K562 (cell line): Measurements from ENCODE around the gene RAB31. TPM values are rescaled to one million over a fixed set of nuclear protein-coding genes. Genes with fewer than 3 reads are reported as not detected.

Experiments
- CBX1 ChIP-seq: sonication (generic); IDR thresholded peaks from 2 replicates; pipeline ENCODE4 v1.6.1; 2016; ENCODE audit warnings: antibody characterized with exemption, low read depth, mild to moderate bottlenecking
- LEF1 ChIP-seq: fragments of 450-650 bp; IDR thresholded peaks from 2 replicates; pipeline ENCODE4 v1.6.1; 2016; ENCODE audit warnings: mild to moderate bottlenecking
- MAFG ChIP-seq: fragments of 450-650 bp; conservative IDR thresholded peaks from 2 replicates; pipeline ENCODE4 v1.6.1; 2016; ENCODE audit warnings: missing genetic modification characterization, missing compliant biosample characterization
- REST ChIP-seq, 2 experiments: fragments of 450-650 bp; formaldehyde crosslinking in 1 of 2; IDR thresholded peaks; 2 replicates each; pipeline versions ENCODE4 v1.4.0 to v1.6.1; 2014 to 2020; ENCODE audit warnings: mild to moderate bottlenecking in 2 of 2, borderline replicate concordance in 1 of 2, low read depth in 1 of 2
- TEAD2 ChIP-seq: fragments of 450-650 bp; IDR thresholded peaks from 2 replicates; pipeline ENCODE4 v1.6.1; 2016; ENCODE audit warnings: missing genetic modification characterization, control low read depth, missing compliant biosample characterization
- ZNF280B ChIP-seq: fragments of 250-450 bp; sonication (Bioruptor Pico); IDR thresholded peaks from 2 replicates; pipeline ENCODE4 v1.5.1; 2021; ENCODE audit warnings: mild to moderate bottlenecking
- polyA plus RNA-seq, 8 experiments: library from polyadenylated mRNA; depleted of rRNA in 4 of 8; stranded (reverse) in 5 of 8; unstranded in 3 of 8; fragments of >200 nt; fragmentation: Nextera tagmentation in 2 of 8; fragmentation: Illumina TruSeq in 1 of 8; extraction: Ambion mirVana in 2 of 8; extraction: Trizol in 1 of 8; gene quantifications; 2 replicates each; pipeline versions ENCODE4 v1.2.1 to v1.2.3, GENCODE V29; 2011 to 2014; ENCODE audit warnings: inconsistent platforms in 1 of 8, missing spikeins in 1 of 8
- total RNA-seq, 7 experiments: library from RNA; depleted of rRNA in 6 of 7; stranded (reverse); fragments of >200 nt in 6 of 7; fragmentation: Illumina TruSeq in 2 of 7; extraction: Trizol in 2 of 7; gene quantifications; 2 replicates each; pipeline versions ENCODE4 v1.2.1 to v1.2.3, GENCODE V29; 2011 to 2021; ENCODE audit warnings: low replicate concordance in 1 of 7
- TF ChIP-seq, protein P1 (sequence below): fragments of 450-650 bp; IDR thresholded peaks from 2 replicates; pipeline ENCODE4 v1.6.1; 2018; ENCODE audit warnings: mild to moderate bottlenecking, low read depth; ENCODE audit not compliant: partially characterized antibody
- TF ChIP-seq, protein P2 (sequence below): sonication (generic); formaldehyde crosslinking; IDR thresholded peaks from 2 replicates; pipeline ENCODE4 v1.8.1; 2022; ENCODE audit warnings: missing genetic modification reagents
- TF ChIP-seq, protein P3 (sequence below): IDR thresholded peaks from 2 replicates; pipeline ENCODE4 v1.6.1; 2011; ENCODE audit not compliant: insufficient read length; ENCODE audit errors: extremely low read depth
- TF ChIP-seq, protein P4 (sequence below): fragments of 250-450 bp; sonication (Bioruptor Pico); IDR thresholded peaks from 2 replicates; pipeline ENCODE4 v1.4.0; 2020; ENCODE audit warnings: mild to moderate bottlenecking, moderate library complexity

The RAB31 gene
- total and polyA plus RNA-seq, 9 of the 15 experiments (the other 6 are each of a cell fraction or from before 2014, with no cell fraction given) = 20.7 to 70.4 (median 41.3) TPM

DNA sequence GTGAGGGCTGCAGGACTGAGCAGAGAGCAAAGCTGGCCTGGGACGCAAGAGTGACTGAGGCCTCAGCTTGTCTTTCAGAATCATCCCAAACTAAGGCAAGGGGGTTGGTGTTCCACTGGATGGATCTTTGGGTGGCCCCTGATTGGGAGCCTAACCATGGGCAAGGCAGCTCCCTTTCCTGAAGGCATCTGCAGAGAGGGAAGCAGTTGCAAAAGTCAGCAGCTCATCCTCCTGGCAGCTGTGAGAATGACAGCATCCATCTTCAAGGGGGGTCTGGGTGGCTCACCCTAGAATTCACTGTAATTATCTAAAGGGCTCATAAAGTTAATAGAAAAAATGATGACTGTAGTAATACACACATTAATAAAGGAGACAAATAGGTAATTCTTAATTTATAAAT is 46.5 kb upstream of the RAB31 start (continued):
- TF ChIP-seq, protein P1, sequence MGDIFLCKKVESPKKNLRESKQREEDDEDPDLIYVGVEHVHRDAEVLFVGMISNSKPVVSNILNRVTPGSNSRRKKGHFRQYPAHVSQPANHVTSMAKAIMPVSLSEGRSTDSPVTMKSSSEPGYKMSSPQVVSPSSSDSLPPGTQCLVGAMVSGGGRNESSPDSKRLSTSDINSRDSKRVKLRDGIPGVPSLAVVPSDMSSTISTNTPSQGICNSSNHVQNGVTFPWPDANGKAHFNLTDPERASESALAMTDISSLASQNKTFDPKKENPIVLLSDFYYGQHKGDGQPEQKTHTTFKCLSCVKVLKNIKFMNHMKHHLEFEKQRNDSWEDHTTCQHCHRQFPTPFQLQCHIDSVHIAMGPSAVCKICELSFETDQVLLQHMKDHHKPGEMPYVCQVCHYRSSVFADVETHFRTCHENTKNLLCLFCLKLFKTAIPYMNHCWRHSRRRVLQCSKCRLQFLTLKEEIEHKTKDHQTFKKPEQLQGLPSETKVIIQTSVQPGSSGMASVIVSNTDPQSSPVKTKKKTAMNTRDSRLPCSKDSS = no peak
- TF ChIP-seq CBX1 (no peak), MAFG (tag) (0 out of 2 replicates have a peak, but pooled peaks have one; percentile 15), LEF1 (no peak), ZNF280B (CRISPR knock-in tag) (no peak), TEAD2 (no peak), REST (IDR thresholded peaks at IDR 0.05; ENCODE audit: borderline replicate concordance) (peak; percentile 46; the same call in 1 of the 2 replicates), REST (CRISPR knock-in tag; IDR thresholded peaks at IDR 0.05; ENCODE audit: low read depth) (no peak)
- TF ChIP-seq, protein P2, sequence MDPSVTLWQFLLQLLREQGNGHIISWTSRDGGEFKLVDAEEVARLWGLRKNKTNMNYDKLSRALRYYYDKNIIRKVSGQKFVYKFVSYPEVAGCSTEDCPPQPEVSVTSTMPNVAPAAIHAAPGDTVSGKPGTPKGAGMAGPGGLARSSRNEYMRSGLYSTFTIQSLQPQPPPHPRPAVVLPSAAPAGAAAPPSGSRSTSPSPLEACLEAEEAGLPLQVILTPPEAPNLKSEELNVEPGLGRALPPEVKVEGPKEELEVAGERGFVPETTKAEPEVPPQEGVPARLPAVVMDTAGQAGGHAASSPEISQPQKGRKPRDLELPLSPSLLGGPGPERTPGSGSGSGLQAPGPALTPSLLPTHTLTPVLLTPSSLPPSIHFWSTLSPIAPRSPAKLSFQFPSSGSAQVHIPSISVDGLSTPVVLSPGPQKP (CRISPR knock-in tag) = no peak
- TF ChIP-seq, protein P3, sequence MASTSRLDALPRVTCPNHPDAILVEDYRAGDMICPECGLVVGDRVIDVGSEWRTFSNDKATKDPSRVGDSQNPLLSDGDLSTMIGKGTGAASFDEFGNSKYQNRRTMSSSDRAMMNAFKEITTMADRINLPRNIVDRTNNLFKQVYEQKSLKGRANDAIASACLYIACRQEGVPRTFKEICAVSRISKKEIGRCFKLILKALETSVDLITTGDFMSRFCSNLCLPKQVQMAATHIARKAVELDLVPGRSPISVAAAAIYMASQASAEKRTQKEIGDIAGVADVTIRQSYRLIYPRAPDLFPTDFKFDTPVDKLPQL = no peak
- TF ChIP-seq, protein P4, sequence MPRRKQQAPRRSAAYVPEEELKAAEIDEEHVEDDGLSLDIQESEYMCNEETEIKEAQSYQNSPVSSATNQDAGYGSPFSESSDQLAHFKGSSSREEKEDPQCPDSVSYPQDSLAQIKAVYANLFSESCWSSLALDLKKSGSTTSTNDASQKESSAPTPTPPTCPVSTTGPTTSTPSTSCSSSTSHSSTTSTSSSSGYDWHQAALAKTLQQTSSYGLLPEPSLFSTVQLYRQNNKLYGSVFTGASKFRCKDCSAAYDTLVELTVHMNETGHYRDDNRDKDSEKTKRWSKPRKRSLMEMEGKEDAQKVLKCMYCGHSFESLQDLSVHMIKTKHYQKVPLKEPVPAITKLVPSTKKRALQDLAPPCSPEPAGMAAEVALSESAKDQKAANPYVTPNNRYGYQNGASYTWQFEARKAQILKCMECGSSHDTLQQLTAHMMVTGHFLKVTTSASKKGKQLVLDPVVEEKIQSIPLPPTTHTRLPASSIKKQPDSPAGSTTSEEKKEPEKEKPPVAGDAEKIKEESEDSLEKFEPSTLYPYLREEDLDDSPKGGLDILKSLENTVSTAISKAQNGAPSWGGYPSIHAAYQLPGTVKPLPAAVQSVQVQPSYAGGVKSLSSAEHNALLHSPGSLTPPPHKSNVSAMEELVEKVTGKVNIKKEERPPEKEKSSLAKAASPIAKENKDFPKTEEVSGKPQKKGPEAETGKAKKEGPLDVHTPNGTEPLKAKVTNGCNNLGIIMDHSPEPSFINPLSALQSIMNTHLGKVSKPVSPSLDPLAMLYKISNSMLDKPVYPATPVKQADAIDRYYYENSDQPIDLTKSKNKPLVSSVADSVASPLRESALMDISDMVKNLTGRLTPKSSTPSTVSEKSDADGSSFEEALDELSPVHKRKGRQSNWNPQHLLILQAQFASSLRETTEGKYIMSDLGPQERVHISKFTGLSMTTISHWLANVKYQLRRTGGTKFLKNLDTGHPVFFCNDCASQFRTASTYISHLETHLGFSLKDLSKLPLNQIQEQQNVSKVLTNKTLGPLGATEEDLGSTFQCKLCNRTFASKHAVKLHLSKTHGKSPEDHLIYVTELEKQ = no peak
